ENCODE data around the gene CA11. TPM values are rescaled to one million over a fixed set of nuclear protein-coding genes. Genes with fewer than 3 reads are reported as not detected.

Gene CA11
- total RNA-seq, 1 donor: 1.3 TPM

DNA sequence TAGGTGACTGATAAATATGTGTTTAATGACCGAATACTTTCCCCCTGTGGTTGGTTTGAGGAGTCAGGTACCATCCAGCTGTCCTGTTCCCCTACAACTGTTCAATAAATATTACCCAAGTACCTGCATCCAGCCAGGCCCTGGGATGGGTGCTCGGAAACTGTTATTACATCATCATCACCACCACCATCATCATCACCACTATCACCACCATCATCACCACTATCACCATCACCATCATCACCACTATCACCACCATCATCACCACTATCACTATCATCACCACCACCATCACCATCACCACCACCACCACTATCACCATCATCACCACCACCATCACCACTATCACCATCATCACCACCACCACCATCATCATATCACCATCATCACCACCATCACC lies 22.8 kb upstream of the CA11 start:
- TF ChIP-seq, protein P1, sequence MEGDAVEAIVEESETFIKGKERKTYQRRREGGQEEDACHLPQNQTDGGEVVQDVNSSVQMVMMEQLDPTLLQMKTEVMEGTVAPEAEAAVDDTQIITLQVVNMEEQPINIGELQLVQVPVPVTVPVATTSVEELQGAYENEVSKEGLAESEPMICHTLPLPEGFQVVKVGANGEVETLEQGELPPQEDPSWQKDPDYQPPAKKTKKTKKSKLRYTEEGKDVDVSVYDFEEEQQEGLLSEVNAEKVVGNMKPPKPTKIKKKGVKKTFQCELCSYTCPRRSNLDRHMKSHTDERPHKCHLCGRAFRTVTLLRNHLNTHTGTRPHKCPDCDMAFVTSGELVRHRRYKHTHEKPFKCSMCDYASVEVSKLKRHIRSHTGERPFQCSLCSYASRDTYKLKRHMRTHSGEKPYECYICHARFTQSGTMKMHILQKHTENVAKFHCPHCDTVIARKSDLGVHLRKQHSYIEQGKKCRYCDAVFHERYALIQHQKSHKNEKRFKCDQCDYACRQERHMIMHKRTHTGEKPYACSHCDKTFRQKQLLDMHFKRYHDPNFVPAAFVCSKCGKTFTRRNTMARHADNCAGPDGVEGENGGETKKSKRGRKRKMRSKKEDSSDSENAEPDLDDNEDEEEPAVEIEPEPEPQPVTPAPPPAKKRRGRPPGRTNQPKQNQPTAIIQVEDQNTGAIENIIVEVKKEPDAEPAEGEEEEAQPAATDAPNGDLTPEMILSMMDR (IDR thresholded peaks at IDR 0.05; ENCODE audit: insufficient read depth, low read depth, low read length): no peak
- no peak for DNase-seq (ENCODE audit: low read depth)
- H3K4me3 ChIP-seq (ENCODE audit: low read depth, low read length): no peak overlapping the region

DNA sequence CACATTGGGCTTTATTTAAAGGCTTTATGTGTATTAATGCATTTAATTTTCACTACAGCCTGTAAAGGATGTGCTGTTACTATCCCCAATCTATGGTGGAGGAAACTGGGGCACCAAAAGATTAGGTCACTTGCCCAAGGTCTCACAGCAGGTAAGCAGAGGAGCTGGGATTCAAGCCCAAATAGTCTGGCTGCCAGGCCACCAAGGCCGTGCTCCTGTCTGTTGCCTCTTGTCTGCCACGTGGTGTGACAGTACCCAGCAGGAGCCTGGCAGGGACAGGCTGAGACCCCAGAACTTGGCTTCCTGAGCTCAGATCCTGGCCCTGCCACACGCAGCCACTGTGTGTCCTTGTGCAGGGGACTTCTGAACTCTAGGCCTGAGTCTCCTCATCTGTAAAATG lies 22.3 kb upstream of the CA11 start:
- DNase-seq (ENCODE audit: low read depth): no peak
- TF ChIP-seq, protein P1 (IDR thresholded peaks at IDR 0.05; ENCODE audit: insufficient read depth, low read depth, low read length): no peak
- H3K4me3 ChIP-seq (ENCODE audit: low read depth, low read length): no peak overlapping the region

DNA sequence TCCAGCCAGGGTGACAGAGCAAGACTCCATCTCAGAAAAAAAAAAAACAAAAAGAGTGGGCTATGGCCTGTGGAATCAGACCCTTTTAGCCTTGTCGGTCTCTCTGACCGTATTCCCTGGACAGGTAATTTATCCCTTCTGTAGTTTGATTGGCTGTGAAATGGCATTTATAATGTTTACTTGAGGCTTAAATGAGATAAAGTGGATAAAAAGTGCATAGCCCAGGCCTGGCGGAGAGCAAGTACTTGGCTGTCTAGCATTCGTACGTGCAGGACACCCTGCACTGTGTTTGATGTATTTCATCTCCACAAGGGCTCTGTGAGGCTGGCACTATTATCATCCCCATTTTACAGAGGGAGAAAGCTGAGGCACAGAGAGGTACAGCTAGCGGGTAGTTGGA lies 19.8 kb upstream of the CA11 start:
- TF ChIP-seq, protein P1 (IDR thresholded peaks at IDR 0.05; ENCODE audit: insufficient read depth, low read depth, low read length): no peak
- no peak for DNase-seq (ENCODE audit: low read depth)
- no peak overlapping the region for H3K4me3 ChIP-seq (ENCODE audit: low read depth, low read length)

DNA sequence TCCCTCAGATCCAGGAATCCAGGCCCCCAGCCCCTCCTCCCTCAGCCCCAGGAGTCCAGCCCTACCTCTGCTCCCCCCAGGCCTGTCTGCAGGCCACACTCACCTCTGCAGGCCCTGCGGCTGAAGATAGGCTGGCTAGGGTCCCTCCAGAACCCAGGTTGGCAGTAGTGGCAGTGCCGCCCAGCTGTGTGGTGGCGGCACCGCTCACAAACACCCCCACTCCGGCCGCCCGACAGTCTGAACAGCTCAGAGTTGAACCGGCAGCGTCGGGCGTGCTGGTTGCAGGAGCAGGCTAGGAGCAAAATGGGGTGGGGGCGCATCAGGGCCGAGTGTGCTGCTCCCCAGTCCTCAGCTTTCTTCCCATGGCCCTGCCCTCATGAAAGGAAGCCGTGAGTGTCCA lies 18.5 kb upstream of the CA11 start:
- TF ChIP-seq, protein P1 (IDR thresholded peaks at IDR 0.05; ENCODE audit: insufficient read depth, low read depth, low read length): no peak
- DNase-seq (ENCODE audit: low read depth): no peak
- H3K4me3 ChIP-seq (ENCODE audit: low read depth, low read length): no peak overlapping the region

DNA sequence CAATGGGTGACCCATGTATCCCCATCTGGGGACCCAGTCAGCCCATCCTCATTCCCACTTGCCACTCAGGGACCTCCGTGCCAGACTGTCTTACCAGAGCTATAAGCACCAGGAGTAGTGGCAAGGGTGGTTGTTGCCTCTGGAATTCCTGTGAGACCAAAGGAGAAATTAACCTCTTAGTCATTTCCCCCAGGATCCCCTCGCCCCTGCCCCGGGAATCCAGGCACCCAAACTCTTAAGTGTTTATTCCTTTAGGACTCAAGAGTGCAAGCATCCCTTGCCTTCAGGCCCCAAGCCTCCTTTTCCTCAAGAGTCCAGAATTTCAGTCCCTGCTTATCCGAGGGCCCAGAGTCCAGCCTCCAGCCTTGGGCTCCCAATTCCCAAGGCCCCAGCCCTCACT lies 17.7 kb upstream of the CA11 start:
- TF ChIP-seq, protein P1 (IDR thresholded peaks at IDR 0.05; ENCODE audit: insufficient read depth, low read depth, low read length): no peak
- no peak for DNase-seq (ENCODE audit: low read depth)

DNA sequence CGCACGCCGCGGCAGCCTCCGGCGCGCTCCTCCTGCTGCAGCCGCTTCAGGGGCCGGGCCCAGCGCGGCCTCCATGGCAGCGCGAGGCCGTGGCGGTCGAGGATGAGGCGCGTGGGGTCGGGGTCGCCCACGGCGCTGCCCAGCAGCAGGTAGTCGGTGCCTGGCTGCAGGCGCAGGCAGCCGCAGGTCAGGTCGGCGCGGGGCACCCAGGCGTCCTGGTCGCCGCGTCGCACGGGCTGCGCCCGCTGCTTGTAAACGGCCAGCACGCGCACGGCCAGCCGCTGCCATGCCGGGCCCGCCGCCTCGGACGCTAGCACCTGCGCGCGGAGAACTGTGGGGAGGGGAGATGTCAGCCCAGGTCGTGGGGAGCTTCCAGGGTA lies 15.7 kb upstream of the CA11 start:
- no peak for DNase-seq (ENCODE audit: low read depth)

More for the DNA sequence above, 17.7 kb upstream of the CA11 start:
- H3K4me3 ChIP-seq (ENCODE audit: low read depth, low read length): no peak overlapping the region

More for the DNA sequence above, 15.7 kb upstream of the CA11 start:
- H3K4me3 ChIP-seq (ENCODE audit: low read depth, low read length): no peak overlapping the region
- TF ChIP-seq, protein P1 (IDR thresholded peaks at IDR 0.05; ENCODE audit: insufficient read depth, low read depth, low read length): no peak
